ENCODE results near the gene TMPRSS11A.

GRCh38 chr4:67894659-67895058 is 68.6 kb downstream of the TMPRSS11A start:
- TF ChIP-seq CTCF (IDR thresholded peaks at IDR 0.05; ENCODE audit: low read depth, low read length) (no peak), EZH2phosphoT487 (IDR thresholded peaks at IDR 0.05; ENCODE audit: low read depth) (no peak)
